C1 segment of cervical spinal cord (tissue), 14 donors: ENCODE measurements around the gene LMF2.

ENCODE experiments used
- DNase-seq, 14 donors: peaks; one replicate each; lab custom pipeline; 2025; lab: John Stamatoyannopoulos, UW

LMF2 gene

GRCh38 chr22:50483106-50483505 is 24.4 kb downstream of the LMF2 start:
- DNase-seq = no peak

- no peak for DNase-seq
Observed at GRCh38 chr22:50482107-50483074, 25.1 kb downstream of the LMF2 start.

GRCh38 chr22:50481440-50482106 is 25.9 kb downstream of the LMF2 start, which contains the start of gene ADM2:
Gene ADM2 (plus strand): TSS chr22:50481543. CDS start chr22:50481848, 305 bp downstream.
- no peak for DNase-seq

GRCh38 chr22:50481045-50481439 is 26.5 kb downstream of the LMF2 start:
- DNase-seq = no peak

- no peak for DNase-seq
Observed at GRCh38 chr22:50479721-50480120, 27.8 kb downstream of the LMF2 start.

- no peak for DNase-seq
Observed at GRCh38 chr22:50477923-50478322, 29.6 kb downstream of the LMF2 start.

- DNase-seq = no peak
Observed at GRCh38 chr22:50476868-50477267, 30.6 kb downstream of the LMF2 start.

- no peak for DNase-seq
Observed at GRCh38 chr22:50475652-50476002, 31.9 kb downstream of the LMF2 start.

- peak; percentile 46 to 94 (median 80) for DNase-seq
Observed at GRCh38 chr22:50474710-50475651, 32.5 kb downstream of the LMF2 start, which contains the start of gene SBF1. Gene SBF1 (minus strand): TSS chr22:50475035. CDS start chr22:50474840, 195 bp downstream.

- peak in 4 of 14 donors; percentile 12 to 49 (median 23) for DNase-seq
Observed at GRCh38 chr22:50473855-50474671, 33.4 kb downstream of the LMF2 start.

- DNase-seq = no peak
Observed at GRCh38 chr22:50473088-50473487, 34.4 kb downstream of the LMF2 start.

GRCh38 chr22:50471962-50472361 is 35.5 kb downstream of the LMF2 start:
- peak in 1 of 14 donors; percentile 14 for DNase-seq

- DNase-seq = peak in 12 of 14 donors; percentile 26 to 71 (median 44)
Observed at GRCh38 chr22:50471197-50471847, 36.2 kb downstream of the LMF2 start.

- no peak for DNase-seq
Observed at GRCh38 chr22:50470491-50470890, 37.0 kb downstream of the LMF2 start.

GRCh38 chr22:50469377-50470305 is 37.9 kb downstream of the LMF2 start:
- peak in 1 of 14 donors; percentile 46 for DNase-seq

GRCh38 chr22:50468626-50469025 is 38.9 kb downstream of the LMF2 start:
- DNase-seq = no peak

- no peak for DNase-seq
Observed at GRCh38 chr22:50467773-50468440, 39.6 kb downstream of the LMF2 start.

- no peak for DNase-seq
Observed at GRCh38 chr22:50467341-50467740, 40.2 kb downstream of the LMF2 start.
